Mesendoderm (in vitro differentiated cells): Measurements from ENCODE around the gene BAZ1B.
"Not testable (repeated sequence)": the region's sequence is repeated elsewhere in the genome, so short reads cannot be mapped to it uniquely, and the experiment has no call there.

Experiments used
- DNase-seq: peaks from one replicate; pipeline ENCODE4 v3.0.0; 2013
- H2AK5ac ChIP-seq: 2 replicates; pipeline ENCODE4 v1.6.1; 2013; ENCODE audit warnings: low read length, inconsistent platforms
- H2BK120ac ChIP-seq: 2 replicates; pipeline ENCODE4 v1.6.1; 2013; ENCODE audit warnings: low read depth, mild to moderate bottlenecking, low read length, moderate library complexity, mixed read lengths
- H2BK15ac ChIP-seq: replicated peaks from 2 replicates; pipeline ENCODE4 v1.6.1; 2013; ENCODE audit warnings: low read depth, mild to moderate bottlenecking, moderate library complexity
- H2BK5ac ChIP-seq: 2 replicates; pipeline ENCODE4 v1.6.1; 2013; ENCODE audit warnings: low read length, inconsistent platforms
- H3K18ac ChIP-seq: 2 replicates; pipeline ENCODE4 v1.6.1; 2013; ENCODE audit warnings: mild to moderate bottlenecking, low read length, mixed read lengths
- H3K23ac ChIP-seq: one replicate; pipeline ENCODE4 v1.6.1; 2013; ENCODE audit warnings: low read length
- H3K27ac ChIP-seq: 2 replicates; pipeline ENCODE4 v1.5.1; 2013; ENCODE audit warnings: low read depth, mild to moderate bottlenecking, inconsistent platforms, low read length, moderate library complexity
- H3K27me3 ChIP-seq: 2 replicates; pipeline ENCODE4 v1.6.1; 2013; ENCODE audit warnings: low read length, control low read depth, mild to moderate bottlenecking, inconsistent platforms; ENCODE audit not compliant: insufficient read depth, poor library complexity
- H3K36me3 ChIP-seq: 2 replicates; pipeline ENCODE4 v1.6.1; 2013; ENCODE audit warnings: low read length, inconsistent platforms; ENCODE audit not compliant: control insufficient read depth, insufficient read depth
- H3K4ac ChIP-seq: one replicate; pipeline ENCODE4 v1.6.1; 2013; ENCODE audit warnings: low read depth, mild to moderate bottlenecking, low read length, moderate library complexity
- H3K4me1 ChIP-seq: 2 replicates; pipeline ENCODE4 v1.6.1; 2013; ENCODE audit warnings: low read depth, low read length, inconsistent platforms; ENCODE audit not compliant: control insufficient read depth
- H3K4me2 ChIP-seq: 2 replicates; pipeline ENCODE4 v1.6.1; 2013; ENCODE audit warnings: low read length
- H3K4me3 ChIP-seq: 2 replicates; pipeline ENCODE4 v1.5.1; 2013; ENCODE audit warnings: mild to moderate bottlenecking, low read length
- H3K56ac ChIP-seq: one replicate; pipeline ENCODE4 v1.6.1; 2013; ENCODE audit warnings: low read length
- H3K79me1 ChIP-seq: 2 replicates; pipeline ENCODE4 v1.6.1; 2013; ENCODE audit warnings: low read length, inconsistent platforms
- H3K79me2 ChIP-seq: 2 replicates; pipeline ENCODE4 v1.6.1; 2013; ENCODE audit warnings: mild to moderate bottlenecking, low read length; ENCODE audit not compliant: control insufficient read depth, insufficient read depth
- H3K9ac ChIP-seq: 2 replicates; pipeline ENCODE4 v1.6.1; 2013; ENCODE audit warnings: low read length, inconsistent platforms
- H4K5ac ChIP-seq: one replicate; pipeline ENCODE4 v1.6.1; 2013; ENCODE audit warnings: low read length
- H4K8ac ChIP-seq: one replicate; pipeline ENCODE4 v1.6.1; 2013; ENCODE audit warnings: low read depth, mild to moderate bottlenecking, control low read depth, low read length, moderate library complexity
- WGBS: extraction: QIAGEN DNeasy Blood & Tissue Kit; methylation state at CpG from one replicate; pipeline ENCODE4 v1.1.7; 2013; ENCODE audit warnings: low lambda C conversion rate, missing lambda C conversion rate; ENCODE audit not compliant: insufficient coverage; ENCODE audit errors: extremely low coverage; 5-methylcytosine and 5-hydroxymethylcytosine counted together

BAZ1B gene

GRCh38 chr7:73567846-73568685 is 46.0 kb upstream of the BAZ1B start:
- H3K27ac ChIP-seq, result no peak overlapping the region
- H3K9ac ChIP-seq, result no peak overlapping the region
- no peak overlapping the region for H3K18ac ChIP-seq
- H3K4ac ChIP-seq, result no peak overlapping the region
- no peak overlapping the region for H3K56ac ChIP-seq
- no CpG with 5 or more reads among the region's 12 CpGs for WGBS
- no peak overlapping the region for H3K4me3 ChIP-seq
- H2BK120ac ChIP-seq, result no peak overlapping the region
- no peaks in the 10 kb centered on the region for H3K27me3 ChIP-seq
- peaks cover 8% of the 10 kb centered on the region for H3K36me3 ChIP-seq
- no peak overlapping the region for H2BK15ac ChIP-seq
- H4K8ac ChIP-seq, result no peak overlapping the region
- H3K79me2 ChIP-seq, result no peaks in the 10 kb centered on the region
- H3K4me2 ChIP-seq, result no peak overlapping the region
- no peaks in the 10 kb centered on the region for H3K79me1 ChIP-seq
- no peak overlapping the region for H2AK5ac ChIP-seq
- no peak overlapping the region for H4K5ac ChIP-seq
- no peak overlapping the region for H2BK5ac ChIP-seq
- H3K4me1 ChIP-seq, result no peaks in the 10 kb centered on the region
- H3K23ac ChIP-seq, result no peak overlapping the region
- DNase-seq, result no peak

- H2BK5ac ChIP-seq, result no peak overlapping the region
- no peak overlapping the region for H3K18ac ChIP-seq
- H3K4ac ChIP-seq, result no peak overlapping the region
- no peak overlapping the region for H4K8ac ChIP-seq
- H3K36me3 ChIP-seq, result peaks cover 5% of the 10 kb centered on the region
- no peak overlapping the region for H3K56ac ChIP-seq
- no peak overlapping the region for H4K5ac ChIP-seq
- H3K27me3 ChIP-seq, result no peaks in the 10 kb centered on the region
- H3K4me3 ChIP-seq, result no peak overlapping the region
- no peak overlapping the region for H2BK15ac ChIP-seq
- no peak overlapping the region for H3K27ac ChIP-seq
- WGBS, result no CpG with 5 or more reads among the region's 4 CpGs
- H3K23ac ChIP-seq, result no peak overlapping the region
- H2BK120ac ChIP-seq, result no peak overlapping the region
- no peaks in the 10 kb centered on the region for H3K4me1 ChIP-seq
- H3K79me1 ChIP-seq, result no peaks in the 10 kb centered on the region
- no peak overlapping the region for H2AK5ac ChIP-seq
- H3K9ac ChIP-seq, result no peak overlapping the region
- no peak overlapping the region for H3K4me2 ChIP-seq
- no peaks in the 10 kb centered on the region for H3K79me2 ChIP-seq
- DNase-seq, result no peak
These were observed 45.0 kb upstream of the BAZ1B start for GRCh38 chr7:73567140-73567539.

- not testable (repeated sequence) for H2BK120ac ChIP-seq, H3K36me3 ChIP-seq, H2AK5ac ChIP-seq, H3K79me2 ChIP-seq, H2BK5ac ChIP-seq, H3K4me1 ChIP-seq, H3K4ac ChIP-seq, H4K8ac ChIP-seq, H3K79me1 ChIP-seq, DNase-seq, H3K18ac ChIP-seq, H4K5ac ChIP-seq, H3K4me2 ChIP-seq, H3K4me3 ChIP-seq, H3K56ac ChIP-seq, H3K27ac ChIP-seq, H3K27me3 ChIP-seq, H3K9ac ChIP-seq, H3K23ac ChIP-seq, H2BK15ac ChIP-seq
These were observed 44.3 kb upstream of the BAZ1B start for GRCh38 chr7:73566431-73566830.

GRCh38 chr7:73565675-73566340 is 43.7 kb upstream of the BAZ1B start:
- H3K79me1 ChIP-seq, result no peaks in the 10 kb centered on the region
- no peak overlapping the region for H2AK5ac ChIP-seq
- H2BK15ac ChIP-seq, result no peak overlapping the region
- no peak overlapping the region for H3K18ac ChIP-seq
- no peaks in the 10 kb centered on the region for H3K27me3 ChIP-seq
- WGBS, result no CpG with 5 or more reads among the region's 7 CpGs
- H3K56ac ChIP-seq, result no peak overlapping the region
- no peak overlapping the region for H4K8ac ChIP-seq
- no peak overlapping the region for H3K9ac ChIP-seq
- H3K79me2 ChIP-seq, result no peaks in the 10 kb centered on the region
- no peak overlapping the region for H2BK5ac ChIP-seq
- H3K23ac ChIP-seq, result no peak overlapping the region
- H3K4me1 ChIP-seq, result no peaks in the 10 kb centered on the region
- no peak overlapping the region for H3K4me3 ChIP-seq
- no peak overlapping the region for H3K4ac ChIP-seq
- H4K5ac ChIP-seq, result no peak overlapping the region
- no peak for DNase-seq
- H3K27ac ChIP-seq, result no peak overlapping the region
- no peak overlapping the region for H2BK120ac ChIP-seq
- H3K36me3 ChIP-seq, result peaks cover 4% of the 10 kb centered on the region
- no peak overlapping the region for H3K4me2 ChIP-seq

GRCh38 chr7:73560109-73560835 is 38.2 kb upstream of the BAZ1B start:
- H3K27ac ChIP-seq, result no peak overlapping the region
- H2BK15ac ChIP-seq, result no peak overlapping the region
- DNase-seq, result no peak

More at GRCh38 chr7:73560109-73560835, 38.2 kb upstream of the BAZ1B start:
- Histone ChIP-seq H3K4me3 (no peak overlapping the region), H3K4me2 (no peak overlapping the region), H3K36me3 (no peaks in the 10 kb centered on the region), H3K79me1 (peaks cover 9% of the 10 kb centered on the region), H3K56ac (no peak overlapping the region), H3K79me2 (peaks cover 11% of the 10 kb centered on the region), H3K4ac (no peak overlapping the region), H2BK5ac (no peak overlapping the region), H2AK5ac (no peak overlapping the region), H3K18ac (no peak overlapping the region), H4K8ac (no peak overlapping the region), H2BK120ac (no peak overlapping the region), H3K23ac (no peak overlapping the region), H3K27me3 (no peaks in the 10 kb centered on the region), H3K4me1 (no peaks in the 10 kb centered on the region), H4K5ac (no peak overlapping the region), H3K9ac (no peak overlapping the region)
- WGBS, result no CpG with 5 or more reads among the region's 11 CpGs
